DMS 273 (cell line): ENCODE results near the gene STK32C.
"Not testable (repeated sequence)": the region's sequence is repeated elsewhere in the genome, so short reads cannot be mapped to it uniquely, and the experiment has no call there.

Experiments used
- DNase-seq: peaks from one replicate; lab custom pipeline; 2025; ENCODE audit not compliant: unreplicated experiment; lab: John Stamatoyannopoulos, UW

Gene STK32C

GRCh38 chr10:132220996-132221395 lies 86.8 kb downstream of the STK32C start:
- DNase-seq, result not testable (repeated sequence)

GRCh38 chr10:132220061-132220460 lies 87.7 kb downstream of the STK32C start:
- no peak for DNase-seq

- no peak for DNase-seq
Measured at GRCh38 chr10:132219486-132219885, 88.3 kb downstream of the STK32C start.

GRCh38 chr10:132216441-132216840 lies 91.3 kb downstream of the STK32C start:
- not testable (repeated sequence) for DNase-seq

GRCh38 chr10:132213917-132214316 lies 93.8 kb downstream of the STK32C start:
- no peak for DNase-seq

GRCh38 chr10:132212816-132213215 lies 94.9 kb downstream of the STK32C start:
- no peak for DNase-seq

GRCh38 chr10:132211246-132211645 lies 96.5 kb downstream of the STK32C start:
- no peak for DNase-seq

- no peak for DNase-seq
Measured at GRCh38 chr10:132210766-132211165, 97.0 kb downstream of the STK32C start.

- DNase-seq, result no peak
Measured at GRCh38 chr10:132209978-132210530, 97.7 kb downstream of the STK32C start.

GRCh38 chr10:132209130-132209529 lies 98.6 kb downstream of the STK32C start:
- DNase-seq, result no peak

- DNase-seq, result no peak
Measured at GRCh38 chr10:132208462-132209050, 99.2 kb downstream of the STK32C start.

- no peak for DNase-seq
Measured at GRCh38 chr10:132207536-132208461, 100.0 kb downstream of the STK32C start.

GRCh38 chr10:132206806-132207535 lies 100.8 kb downstream of the STK32C start:
- DNase-seq, result no peak

GRCh38 chr10:132206377-132206745 lies 101.4 kb downstream of the STK32C start:
- no peak for DNase-seq

- no peak for DNase-seq
Measured at GRCh38 chr10:132205650-132206376, 101.9 kb downstream of the STK32C start.

- DNase-seq, result no peak
Measured at GRCh38 chr10:132204781-132205473, 102.8 kb downstream of the STK32C start.

GRCh38 chr10:132204078-132204780 lies 103.5 kb downstream of the STK32C start:
- DNase-seq, result no peak

GRCh38 chr10:132203256-132204077 lies 104.3 kb downstream of the STK32C start:
- no peak for DNase-seq
